PFSK-1 (cell line): ENCODE results near the gene TRMU.

Experiments
- FOXP2 ChIP-seq: optimal IDR thresholded peaks from 2 replicates; pipeline ENCODE3; 2011; ENCODE audit warnings: borderline replicate concordance, control low read depth, inconsistent platforms; ENCODE audit not compliant: insufficient read depth; ENCODE audit errors: extremely low read length, extremely low read depth
- POLR2AphosphoS5 ChIP-seq: IDR thresholded peaks from 2 replicates; pipeline ENCODE4 v1.6.1; 2012; ENCODE audit warnings: low read depth, mild to moderate bottlenecking, control low read depth, low read length, moderate library complexity
- SIN3A ChIP-seq: IDR thresholded peaks from 2 replicates; pipeline ENCODE4 v1.6.1; 2012; ENCODE audit warnings: mild to moderate bottlenecking, low read length, moderate library complexity, borderline replicate concordance; ENCODE audit not compliant: insufficient read depth
- TAF1 ChIP-seq: IDR thresholded peaks from 2 replicates; pipeline ENCODE4 v1.6.1; 2012; ENCODE audit warnings: low read length, control low read depth, borderline replicate concordance; ENCODE audit not compliant: insufficient read depth
- TF ChIP-seq, protein P1 (sequence below), 2 experiments: IDR thresholded peaks; 2 replicates each; pipeline versions ENCODE4 v1.6.1 to v1.8.0; 2011 to 2012; ENCODE audit warnings: low read depth in 2 of 2, low read length in 2 of 2, control low read depth in 1 of 2, inconsistent platforms in 1 of 2, mild to moderate bottlenecking in 1 of 2, moderate library complexity in 1 of 2; ENCODE audit not compliant: insufficient read depth in 1 of 2

DNA sequence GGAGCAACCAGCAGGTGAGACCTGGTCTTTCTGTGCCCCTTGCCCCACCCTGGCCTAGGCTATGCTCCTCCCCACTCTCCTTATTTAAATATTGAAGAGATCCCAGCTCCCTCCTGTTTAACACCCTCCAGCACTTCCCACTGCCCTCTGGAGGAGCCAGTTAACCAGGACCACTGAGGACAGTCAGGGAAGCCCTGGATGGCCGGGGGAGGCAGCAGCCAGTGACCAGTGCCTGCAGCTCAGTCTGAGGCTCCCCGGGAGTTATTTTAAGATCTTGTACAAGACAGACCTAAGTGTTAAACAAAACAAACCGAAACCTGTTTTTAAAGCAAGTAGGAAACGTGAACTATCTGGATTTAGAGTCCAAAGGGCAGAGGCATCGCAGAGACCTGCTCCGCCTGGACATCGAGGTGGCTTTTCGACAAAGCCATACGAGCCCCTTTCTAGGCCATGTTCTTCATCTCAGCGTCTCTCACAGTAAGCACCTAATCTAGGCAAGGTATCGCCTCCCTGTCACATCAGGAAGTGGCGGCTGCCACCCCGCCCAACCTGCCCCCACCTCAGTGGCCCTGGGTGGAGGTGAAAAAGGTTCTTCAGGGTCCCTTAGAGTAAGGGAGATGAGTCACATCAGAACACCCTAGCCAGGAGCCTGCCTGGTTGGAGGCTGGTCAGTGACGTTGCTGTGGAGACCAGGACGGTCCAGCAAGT is 35.2 kb downstream of the TRMU start:
- TF ChIP-seq POLR2AphosphoS5, result no peak
- TF ChIP-seq, protein P1, sequence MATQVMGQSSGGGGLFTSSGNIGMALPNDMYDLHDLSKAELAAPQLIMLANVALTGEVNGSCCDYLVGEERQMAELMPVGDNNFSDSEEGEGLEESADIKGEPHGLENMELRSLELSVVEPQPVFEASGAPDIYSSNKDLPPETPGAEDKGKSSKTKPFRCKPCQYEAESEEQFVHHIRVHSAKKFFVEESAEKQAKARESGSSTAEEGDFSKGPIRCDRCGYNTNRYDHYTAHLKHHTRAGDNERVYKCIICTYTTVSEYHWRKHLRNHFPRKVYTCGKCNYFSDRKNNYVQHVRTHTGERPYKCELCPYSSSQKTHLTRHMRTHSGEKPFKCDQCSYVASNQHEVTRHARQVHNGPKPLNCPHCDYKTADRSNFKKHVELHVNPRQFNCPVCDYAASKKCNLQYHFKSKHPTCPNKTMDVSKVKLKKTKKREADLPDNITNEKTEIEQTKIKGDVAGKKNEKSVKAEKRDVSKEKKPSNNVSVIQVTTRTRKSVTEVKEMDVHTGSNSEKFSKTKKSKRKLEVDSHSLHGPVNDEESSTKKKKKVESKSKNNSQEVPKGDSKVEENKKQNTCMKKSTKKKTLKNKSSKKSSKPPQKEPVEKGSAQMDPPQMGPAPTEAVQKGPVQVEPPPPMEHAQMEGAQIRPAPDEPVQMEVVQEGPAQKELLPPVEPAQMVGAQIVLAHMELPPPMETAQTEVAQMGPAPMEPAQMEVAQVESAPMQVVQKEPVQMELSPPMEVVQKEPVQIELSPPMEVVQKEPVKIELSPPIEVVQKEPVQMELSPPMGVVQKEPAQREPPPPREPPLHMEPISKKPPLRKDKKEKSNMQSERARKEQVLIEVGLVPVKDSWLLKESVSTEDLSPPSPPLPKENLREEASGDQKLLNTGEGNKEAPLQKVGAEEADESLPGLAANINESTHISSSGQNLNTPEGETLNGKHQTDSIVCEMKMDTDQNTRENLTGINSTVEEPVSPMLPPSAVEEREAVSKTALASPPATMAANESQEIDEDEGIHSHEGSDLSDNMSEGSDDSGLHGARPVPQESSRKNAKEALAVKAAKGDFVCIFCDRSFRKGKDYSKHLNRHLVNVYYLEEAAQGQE (IDR thresholded peaks at IDR 0.05; ENCODE audit: insufficient read depth in 1 of 2, low read depth in 2 of 2, low read length in 2 of 2), result no peak
- TF ChIP-seq SIN3A, result no peak
- TF ChIP-seq TAF1, result no peak
- no peak for TF ChIP-seq FOXP2
